Colon (tissue), 2 donors: ENCODE measurements around the gene RPSA.
"Not testable (repeated sequence)": the region's sequence is repeated elsewhere in the genome, so short reads cannot be mapped to it uniquely, and the experiment has no call there.

ENCODE experiments used
- FAIRE-seq: peaks from 2 replicates; lab custom pipeline; 2012; peaks lifted over from hg19 to GRCh38; lab: Jason Lieb, UNC
- donor health status: control.
- donor health status: control.

RPSA gene

DNA sequence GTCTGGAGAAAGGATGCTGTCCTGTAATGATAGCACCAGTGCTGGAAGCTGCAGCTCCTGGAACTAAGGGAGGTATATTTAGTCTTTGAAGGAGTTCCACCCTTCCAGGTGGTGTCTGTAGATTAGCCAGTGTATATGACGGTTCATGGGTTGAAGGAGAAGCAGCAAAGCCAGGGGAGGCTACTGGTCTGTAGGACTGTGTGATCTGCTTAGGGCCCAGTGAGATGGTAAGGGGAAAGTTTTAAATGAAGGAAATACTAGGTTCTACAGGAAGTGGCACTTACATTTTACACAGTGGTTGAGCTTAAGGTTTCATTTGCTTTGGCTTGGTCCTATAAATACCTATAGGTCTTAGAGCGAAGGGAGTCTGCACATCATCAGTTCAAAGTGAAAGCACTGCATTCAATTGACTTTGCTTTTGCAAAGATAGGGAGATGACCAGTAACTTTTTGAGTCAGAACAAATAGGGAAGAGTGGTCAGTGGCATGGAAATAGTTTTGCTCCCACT is 17.7 kb upstream of the RPSA start:
- FAIRE-seq, result no peak

DNA sequence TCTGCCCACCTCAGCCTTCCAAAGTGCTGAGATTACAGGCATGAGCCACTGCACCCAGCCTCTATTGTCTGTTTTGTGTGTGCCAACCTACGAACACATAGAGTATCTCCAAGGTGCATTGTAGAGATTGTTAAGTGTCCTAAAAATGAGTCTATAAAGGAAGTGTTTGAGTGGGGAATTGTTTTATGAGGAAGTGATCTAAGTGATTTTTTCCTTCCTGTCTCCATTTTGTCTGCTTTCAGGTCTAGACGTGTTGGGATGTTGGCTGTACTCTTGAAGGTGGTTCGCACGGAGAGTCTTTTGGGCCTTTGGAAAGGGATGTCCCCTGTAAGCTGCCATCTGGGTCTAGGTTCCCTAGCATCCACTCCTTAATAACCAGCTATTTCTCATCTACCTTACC is 16.3 kb upstream of the RPSA start:
- FAIRE-seq, result no peak

DNA sequence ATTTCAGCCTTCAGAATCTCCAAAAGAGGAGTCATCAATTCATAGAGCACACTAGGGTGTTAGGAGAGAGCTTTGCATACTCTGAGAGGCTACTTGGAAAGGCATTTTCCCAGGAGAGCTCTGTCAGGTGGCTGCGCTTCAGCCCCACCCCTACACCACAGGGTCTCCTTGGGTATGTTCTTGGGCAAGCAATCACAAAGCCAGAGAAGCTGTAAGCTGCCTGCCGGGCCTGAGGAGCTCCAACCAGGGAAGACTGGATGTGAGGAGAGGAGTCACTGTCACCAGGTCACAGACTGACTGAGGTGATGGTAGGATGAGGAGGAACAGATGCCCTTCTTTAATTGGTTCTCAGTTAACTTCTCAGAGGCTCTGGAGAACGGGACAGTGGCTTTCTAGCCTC is 9.8 kb upstream of the RPSA start:
- no peak for FAIRE-seq

DNA sequence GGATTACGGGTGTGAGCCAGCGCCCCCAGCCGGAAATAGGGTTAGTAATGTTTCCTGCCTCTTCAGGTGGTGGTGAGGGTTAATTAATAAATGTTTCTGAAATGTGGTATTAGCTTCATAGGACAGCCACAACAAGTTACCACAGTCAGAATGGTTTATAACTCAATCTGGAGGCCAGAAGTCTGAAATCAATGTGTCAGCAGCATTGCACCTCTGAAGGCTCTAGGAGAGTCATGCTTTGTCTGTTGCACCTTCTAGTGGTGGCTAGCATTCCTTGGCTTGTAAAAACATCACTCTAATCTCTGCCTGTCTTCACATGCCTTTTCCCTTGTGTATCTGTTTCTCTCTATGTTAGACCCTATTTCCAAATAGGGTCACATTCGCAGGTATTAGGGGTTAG is 7.8 kb upstream of the RPSA start:
- FAIRE-seq, result no peak

DNA sequence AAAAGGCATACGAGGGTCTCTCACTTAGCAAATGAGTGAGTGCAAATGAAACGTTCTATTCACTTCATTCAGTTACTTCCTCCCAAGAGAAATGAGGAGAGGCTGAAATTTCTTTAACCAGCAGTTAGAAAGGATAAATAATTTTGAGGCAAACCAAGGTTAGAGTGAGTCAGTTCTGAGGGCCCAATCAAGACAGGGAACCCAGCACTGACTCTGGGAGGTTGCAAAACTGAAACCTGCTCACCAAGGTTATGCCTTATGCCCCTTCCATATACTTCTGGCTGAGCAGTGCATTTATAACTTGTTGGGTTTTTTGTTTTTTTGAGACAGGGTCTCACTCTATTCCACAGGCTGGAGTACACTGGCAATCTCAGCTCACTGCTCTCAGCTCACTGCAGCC is 4.5 kb upstream of the RPSA start:
- FAIRE-seq, result no peak

DNA sequence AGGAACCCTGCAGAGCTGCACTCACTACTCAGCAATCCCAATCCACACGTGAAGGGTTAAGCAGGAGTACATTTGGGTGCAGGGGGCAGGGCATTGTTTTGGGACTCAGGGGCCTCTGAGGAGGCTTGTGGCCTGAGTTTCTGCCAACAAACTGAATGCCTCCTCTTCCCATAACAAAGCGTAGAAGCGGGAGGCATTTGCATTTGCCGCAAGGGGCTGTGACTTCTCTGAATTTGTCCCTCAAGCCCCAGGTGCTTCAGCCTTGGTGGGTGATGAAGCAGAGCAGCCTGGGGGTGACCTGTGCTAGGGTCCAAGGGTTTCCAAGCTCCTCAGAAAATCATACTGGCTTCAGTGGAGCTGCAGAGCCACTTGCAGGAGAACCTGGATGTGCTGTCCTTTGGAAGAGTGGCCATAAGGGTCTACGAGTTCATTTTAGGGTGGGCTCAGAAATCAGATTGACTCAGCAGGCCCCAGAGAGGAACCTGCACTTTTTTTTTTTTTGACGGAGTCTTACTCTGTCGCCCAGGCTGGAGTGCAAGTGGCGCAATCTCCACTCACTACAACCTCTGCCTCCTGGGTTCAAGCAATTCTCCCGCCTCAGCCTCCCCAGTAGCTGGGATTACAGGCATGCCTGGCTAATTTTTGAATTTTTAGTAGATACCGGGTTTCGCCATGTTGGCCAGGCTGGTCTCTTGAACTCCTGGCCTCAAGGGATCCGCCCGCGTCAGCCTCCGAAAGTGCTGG is 1.4 kb upstream of the RPSA start:
- FAIRE-seq, result no peak

DNA sequence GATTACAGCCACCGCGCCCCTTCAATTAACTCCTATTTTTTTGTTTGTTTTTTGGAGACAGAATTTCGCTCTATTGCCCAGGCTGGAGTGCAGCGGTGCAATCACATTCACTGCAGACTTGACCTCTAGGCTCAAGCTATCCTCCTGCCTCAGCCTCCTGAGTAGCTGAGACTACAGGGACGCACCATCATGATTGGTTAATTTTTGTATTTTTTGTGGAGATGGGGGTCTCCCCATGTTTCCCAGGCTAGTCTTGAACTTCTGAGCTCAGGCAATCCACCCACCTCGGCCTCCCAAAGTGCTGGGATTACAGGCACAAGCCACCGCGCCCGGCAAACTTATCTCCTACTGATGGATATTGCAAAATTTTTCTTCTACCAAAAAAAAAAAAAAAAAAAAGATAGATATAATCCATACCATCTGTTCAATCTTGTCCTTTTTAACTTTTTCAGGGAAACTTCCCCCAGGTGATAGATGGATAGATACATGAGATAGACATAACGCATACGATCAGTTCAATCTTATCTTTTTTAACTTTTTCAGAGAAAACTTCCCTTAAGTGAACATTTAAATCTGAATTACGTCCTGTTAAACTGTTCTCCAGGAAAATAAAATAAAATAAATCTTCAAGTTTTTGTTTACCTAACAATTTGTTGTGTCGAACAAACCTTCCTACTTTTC is 693 bp upstream of the RPSA start:
- no peak for FAIRE-seq

DNA sequence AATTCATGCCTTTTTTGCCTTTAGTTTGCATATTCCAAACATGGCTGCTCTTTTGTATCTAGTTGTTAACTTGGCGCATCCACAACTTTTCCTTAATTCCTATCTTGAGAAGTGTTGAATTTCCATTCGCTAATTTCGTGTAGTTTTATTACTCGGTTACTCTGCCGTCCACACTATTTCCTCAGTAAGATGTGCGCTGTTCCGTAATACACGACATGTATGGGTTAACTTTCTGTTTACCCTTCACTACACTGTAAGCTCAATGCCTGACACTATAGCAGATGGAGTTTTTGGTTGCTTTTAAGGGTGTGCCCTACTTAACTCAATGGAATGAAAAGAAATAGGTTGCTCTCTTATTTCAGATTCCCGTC is 724 bp downstream of the RPSA start:
- no peak for FAIRE-seq

DNA sequence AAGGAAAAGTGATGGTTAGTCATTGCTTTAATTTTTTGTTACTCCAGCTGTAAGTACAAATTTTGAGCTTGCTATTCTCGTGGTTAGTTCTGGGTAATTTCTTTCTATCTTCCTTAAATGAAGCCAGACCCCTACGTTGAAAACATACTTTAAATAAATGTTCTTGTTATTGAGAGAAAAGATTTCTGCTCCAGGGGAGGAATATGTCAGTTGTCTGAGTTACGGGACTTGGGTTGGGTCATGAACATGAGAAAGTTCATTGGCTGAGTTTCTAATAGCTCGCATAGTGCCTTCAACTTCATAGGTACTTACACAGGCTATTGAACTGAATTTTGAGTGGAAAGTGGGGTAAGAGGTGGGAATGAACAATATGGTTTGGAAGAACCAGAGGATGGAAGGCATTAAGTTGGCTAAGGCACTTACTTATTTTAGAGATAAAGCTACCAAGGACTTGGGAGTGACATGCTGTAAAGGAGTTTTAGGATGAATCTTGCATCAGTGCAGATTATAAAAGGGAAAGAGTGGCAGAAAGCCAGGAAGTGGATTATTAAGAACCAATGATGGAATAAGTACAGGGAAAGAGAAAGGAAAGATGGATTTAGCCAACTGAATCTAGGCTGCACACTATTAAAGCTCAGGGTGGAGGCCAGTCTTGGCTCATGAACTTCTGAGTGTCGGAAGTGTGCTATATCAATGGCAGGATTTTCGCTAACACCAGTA is 1.4 kb downstream of the RPSA start:
- no peak for FAIRE-seq

DNA sequence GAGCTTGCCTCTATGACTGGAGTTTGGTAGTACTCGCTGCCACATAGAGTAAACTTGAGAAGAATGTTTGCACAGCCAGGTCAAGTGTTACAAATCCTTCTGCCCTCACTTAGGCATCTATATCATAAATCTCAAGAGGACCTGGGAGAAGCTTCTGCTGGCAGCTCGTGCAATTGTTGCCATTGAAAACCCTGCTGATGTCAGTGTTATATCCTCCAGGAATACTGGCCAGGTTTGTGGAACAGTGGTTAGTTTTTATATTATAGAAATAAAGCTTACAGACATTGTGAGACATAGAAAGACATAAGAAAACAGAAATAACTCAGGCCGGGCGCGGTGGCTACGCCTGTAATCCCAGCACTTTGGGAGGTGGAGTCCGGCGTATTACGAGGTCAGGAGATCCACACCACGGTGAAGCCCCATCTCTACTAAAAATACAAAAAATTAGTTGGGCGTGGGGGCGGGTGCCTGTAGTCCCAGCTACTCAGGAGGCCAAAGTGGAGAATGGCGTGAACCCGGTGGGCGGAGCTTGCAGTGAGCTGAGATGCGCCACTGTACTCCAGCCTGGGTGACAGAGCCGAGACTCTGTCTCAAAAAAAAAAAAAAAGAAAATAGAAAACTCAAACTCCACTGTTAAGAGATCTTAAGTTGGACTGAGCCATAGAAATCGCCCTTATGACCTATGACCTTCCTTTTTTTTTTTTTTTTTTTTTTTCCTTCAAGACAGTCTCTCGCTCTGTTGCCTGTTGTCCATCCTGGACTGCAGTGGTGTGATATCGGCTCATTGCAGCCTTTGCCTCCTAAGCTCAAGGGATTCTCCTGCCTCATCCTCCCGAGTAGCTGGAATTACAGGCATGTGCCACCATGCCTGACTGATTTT is 2.2 kb downstream of the RPSA start:
- no peak for FAIRE-seq

DNA sequence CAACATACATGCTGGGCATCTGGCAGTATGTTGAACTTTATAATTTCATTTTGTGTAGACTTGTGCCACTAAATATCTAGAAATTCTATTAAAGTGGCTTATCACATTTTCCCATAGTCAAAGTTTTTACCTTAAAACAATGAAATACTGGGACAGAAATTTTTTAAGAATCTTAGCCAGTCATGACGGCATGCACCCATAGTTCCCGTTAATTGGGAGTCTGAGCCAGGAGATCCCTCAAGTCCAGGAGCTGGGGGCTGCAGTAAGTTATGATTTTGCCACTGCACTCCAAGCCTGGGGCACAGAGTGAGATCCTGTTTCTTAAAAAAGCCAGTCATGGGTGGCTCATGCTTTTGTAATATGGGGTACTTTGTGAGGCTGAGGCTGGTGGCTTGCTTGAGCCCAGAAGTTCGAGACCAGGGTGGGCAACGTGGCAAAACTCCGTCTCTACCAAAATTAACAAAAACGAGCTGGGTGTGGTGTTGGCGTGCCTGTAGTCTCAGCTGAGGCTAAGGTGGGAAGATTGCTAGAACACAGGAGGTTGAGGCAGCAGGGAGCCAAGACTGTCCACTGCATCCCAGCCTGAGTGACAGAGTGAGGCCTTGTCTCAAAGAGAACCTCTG is 3.1 kb downstream of the RPSA start:
- no peak for FAIRE-seq

DNA sequence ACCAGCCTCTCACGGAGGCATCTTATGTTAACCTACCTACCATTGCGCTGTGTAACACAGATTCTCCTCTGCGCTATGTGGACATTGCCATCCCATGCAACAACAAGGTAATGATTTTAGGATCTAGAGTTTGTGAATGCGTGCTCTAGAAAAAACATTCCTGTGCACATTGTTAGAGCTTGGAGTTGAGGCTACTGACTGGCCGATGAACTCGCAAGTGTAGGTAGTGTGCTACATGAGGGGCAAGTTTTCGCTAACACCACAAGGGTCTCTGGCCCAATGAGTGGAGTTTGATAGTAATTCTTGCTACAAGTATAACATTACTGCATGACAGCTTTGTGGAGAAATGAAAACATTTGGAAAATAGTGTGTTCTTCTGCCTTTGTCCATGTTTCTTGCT is 4.4 kb downstream of the RPSA start:
- no peak for FAIRE-seq

DNA sequence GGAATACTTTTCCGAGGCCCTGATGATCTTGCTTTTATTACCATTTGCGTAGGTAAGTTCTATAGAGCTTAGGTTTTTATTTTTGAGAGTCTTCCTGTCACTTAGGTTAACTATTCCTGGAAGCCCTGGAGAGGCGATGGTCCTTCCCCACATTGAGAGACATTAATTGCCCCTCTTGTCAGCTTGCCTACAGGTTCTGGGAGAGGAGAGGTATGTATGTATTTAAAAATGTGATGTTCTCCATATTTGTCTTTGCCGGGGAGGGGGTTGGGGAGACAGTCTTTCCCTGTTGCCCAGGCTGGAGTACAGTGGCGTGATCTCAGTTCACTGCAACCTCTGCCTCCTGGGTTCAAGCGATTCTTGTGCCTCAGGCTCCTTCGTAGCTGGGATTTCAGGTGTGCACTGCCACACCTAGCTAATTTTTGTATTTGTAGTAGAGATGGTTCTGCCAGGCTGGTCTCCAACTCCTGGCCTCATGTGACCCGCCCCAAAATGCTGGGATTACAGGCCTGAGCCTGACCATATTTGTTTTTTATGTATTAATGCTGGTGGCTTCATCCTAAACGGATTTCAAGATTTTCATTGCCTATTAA is 6.2 kb downstream of the RPSA start:
- no peak for FAIRE-seq

DNA sequence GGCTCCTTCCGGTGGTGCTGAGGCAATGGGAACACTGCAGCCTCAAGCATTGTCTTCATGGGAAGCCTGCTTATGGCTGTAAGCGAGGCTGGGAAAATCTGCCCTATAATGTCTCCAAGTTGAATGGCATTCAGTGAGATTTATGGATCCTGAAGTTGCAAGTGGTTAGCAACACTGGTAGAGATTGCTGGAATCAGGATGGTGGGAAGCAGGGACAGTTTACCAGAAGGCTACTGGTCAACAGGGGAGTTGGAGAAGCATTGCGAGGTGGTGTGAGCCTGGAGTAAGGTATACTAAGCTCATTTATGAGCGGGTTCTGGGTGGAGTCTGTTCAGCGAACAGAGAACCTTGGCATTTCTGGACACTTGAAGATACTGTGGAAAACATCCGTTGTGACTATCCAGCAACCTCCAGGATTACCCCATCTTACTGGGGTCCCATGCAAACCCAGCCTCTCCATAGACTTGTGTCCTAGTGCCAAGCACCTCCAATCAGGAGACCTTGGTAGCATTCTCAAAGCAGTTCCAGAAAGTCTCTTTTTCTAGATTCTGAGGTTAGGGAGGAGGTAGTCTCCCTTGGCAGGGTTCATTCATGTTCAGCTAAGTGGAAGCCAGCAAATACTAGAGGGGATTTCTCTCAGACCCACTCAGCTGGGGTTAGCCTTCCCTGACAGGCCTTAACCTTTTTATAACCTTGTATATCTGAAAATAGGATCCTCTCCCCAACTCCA is 7.3 kb downstream of the RPSA start:
- FAIRE-seq, result no peak

DNA sequence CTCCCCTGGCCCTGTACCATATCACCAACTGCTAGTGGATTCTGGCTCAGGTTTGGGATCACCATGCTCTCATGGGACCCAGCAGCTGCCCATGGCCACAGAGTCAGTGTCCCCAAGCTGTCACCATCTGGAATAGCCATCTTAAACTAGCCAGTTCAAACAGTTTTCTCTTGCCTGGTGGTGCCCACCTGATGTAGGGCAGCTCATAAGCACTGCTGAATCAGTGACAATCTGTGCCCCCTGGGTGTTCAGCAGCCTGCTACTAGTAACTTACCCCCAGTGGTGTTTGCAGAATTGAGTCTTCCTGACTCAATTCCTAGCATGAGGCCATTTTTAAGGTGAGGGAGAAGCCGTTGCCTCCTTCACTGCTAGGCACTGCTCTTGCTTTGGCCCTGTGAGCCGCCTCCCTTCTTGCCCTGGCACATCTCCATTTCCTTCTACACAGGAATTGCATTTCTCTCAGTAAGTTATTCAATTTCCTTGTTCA is 7.9 kb downstream of the RPSA start:
- FAIRE-seq, result no peak

DNA sequence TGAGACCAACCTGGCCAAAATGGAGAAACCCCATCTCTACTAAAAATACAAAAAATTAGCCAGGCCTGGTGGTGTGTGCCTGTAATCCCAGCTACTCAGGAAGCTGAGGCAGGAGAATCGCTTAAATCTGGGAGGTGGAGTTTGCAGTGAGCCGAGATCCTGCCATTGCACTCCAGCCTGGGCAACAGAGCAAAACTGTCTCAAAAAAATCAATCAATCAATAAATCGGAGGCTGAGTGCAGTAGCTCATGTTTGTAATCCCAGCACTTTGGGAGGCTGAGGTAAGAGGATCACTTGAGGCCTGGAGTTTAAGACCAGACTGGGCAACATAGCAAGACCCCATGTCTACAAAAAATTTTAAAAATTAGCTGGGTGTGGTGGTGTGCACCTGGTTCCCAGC is 8.8 kb downstream of the RPSA start:
- FAIRE-seq, result not testable (repeated sequence)

DNA sequence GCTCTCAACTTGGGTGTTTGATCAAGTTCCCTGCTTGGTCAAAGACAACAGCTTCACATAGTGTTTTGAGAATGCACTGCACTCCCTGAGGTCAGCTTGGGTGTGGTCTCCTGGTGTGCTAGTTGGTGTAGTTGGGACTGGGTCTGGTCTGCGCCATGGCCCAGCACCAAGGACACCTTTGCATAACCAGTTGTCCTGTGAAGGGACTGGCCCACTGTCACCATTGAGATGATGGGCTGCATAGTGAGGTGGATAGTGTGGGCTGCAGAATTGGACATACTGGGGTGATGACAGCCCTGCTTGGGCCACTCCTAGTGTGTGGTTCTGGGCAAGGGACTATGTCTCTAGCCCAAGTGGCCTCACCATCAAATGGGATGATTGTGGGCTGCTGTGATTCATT is 9.5 kb downstream of the RPSA start:
- FAIRE-seq, result no peak

DNA sequence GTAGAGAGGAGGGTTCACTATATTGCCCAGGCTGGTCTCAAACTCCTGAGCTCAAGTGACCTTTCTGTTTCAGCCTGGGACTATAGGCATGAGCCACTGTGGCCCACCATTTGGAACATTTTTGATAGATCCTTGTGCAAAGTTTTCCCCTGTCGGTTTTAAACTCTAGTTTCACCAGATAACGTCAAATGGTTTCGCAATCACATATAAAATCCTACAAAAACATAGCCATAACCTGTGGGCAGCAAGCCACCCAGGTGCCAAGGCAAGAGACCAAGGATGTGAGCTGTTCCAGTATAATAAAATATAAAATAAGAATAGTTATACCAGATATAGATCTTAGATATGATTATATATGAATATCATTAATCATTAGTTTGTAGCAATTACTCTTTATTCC is 10.5 kb downstream of the RPSA start:
- FAIRE-seq, result not testable (repeated sequence)

DNA sequence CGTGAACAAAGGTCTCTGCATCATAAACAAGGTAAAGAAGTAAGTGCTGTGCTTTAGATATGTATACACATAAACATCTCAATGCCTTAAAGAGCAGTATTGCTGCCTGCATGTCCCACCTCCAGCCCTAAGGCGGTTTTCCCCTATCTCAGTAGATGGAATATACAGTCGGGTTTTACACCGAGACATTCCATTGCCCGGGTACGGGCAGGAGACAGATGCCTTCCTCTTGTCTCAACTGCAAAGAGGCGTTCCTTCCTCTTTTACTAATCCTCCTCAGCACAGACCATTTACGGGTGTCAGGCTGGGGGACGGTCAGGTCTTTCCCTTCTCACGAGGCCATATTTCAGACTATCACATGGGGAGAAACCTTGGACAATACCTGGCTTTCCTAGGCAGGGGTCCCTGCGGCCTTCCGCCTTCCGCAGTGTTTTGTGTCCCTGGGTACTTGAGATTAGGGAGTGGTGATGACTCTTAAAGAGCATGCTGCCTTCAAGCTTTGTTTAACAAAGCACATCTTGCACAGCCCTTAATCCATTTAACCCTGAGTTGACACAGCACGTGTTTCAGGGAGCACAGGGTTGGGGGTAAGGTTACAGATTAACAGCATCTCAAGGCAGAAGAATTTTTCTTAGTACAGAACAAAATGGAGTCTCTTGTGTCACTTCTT is 12.2 kb downstream of the RPSA start:
- not testable (repeated sequence) for FAIRE-seq

DNA sequence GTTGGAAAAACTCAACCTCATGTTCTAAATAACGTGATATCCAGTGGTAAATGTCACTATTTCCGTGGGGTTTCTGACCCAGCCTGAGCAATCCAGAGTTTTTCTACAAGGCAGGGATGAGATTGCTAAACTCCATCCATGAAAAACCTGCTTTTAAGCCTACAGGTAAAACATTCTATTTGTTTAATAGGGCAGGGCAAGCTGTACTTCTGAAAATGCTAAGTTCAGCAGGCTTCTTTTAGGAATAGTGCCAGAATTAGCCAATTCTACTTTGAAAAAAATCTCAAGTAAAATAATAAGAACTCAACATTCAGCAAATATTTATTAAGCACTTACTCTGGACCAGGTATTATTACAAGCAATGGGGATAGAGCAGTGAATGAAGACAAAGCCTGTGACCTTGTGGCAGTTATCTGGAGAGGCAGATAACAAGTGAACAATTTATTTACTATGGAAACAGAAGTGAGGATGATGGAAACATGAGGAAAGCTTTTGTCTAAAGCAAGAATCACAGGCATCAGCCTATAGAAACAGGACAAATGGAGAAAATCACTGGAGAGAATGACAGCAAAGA is 13.3 kb downstream of the RPSA start:
- FAIRE-seq, result no peak
